AG04449 (cell line): Measurements from ENCODE around the gene SOCS6.

Experiments used
- CTCF ChIA-PET: fragments of 350-600 bp; formaldehyde crosslinking; extraction: SDS; loops from one replicate; lab custom pipeline; 2021; ENCODE audit warnings: antibody characterized with exemption; lab: Yijun Ruan, JAX
- POLR2A ChIA-PET: fragments of 400-600, 350-600 bp; formaldehyde crosslinking; extraction: SDS; loops from one replicate; lab custom pipeline; 2020; ENCODE audit warnings: antibody characterized with exemption, inconsistent platforms; lab: Yijun Ruan, JAX
- DNase-seq: peaks from one replicate; pipeline ENCODE4 v3.0.0-alpha.2; 2010; ENCODE audit warnings: low read depth, low spot score
- H3K4me3 ChIP-seq: 2 replicates; pipeline ENCODE4 v1.5.1; 2011; ENCODE audit warnings: low read depth, mild to moderate bottlenecking, control low read depth, low read length
- TF ChIP-seq, protein P1 (sequence below): IDR thresholded peaks from one replicate; pipeline ENCODE4 v1.5.1; 2011; ENCODE audit warnings: mild to moderate bottlenecking, moderate library complexity, low read length, control low read depth, inconsistent platforms; ENCODE audit not compliant: insufficient read depth; ENCODE audit errors: missing control alignments

Gene SOCS6

DNA sequence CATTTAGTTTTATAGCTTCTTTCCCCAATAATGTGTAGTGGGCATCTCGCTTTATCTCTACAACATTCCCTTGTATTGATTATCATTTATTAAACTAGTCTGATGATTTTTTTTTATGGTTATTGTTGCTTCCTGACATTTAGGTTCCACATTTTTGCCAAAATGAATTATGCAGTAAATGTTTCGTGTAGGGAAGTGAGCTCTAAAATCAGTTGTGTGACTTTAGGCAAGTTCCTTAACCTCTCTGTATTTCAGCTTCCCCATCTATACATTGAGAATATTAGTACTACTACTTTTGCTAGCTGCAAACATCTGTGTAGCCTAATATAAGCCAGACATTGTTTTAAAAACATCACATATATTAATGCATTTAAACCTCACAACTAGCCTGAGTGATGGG lies 22.9 kb downstream of the SOCS6 start:
- POLR2A ChIA-PET = no interaction called here

DNA sequence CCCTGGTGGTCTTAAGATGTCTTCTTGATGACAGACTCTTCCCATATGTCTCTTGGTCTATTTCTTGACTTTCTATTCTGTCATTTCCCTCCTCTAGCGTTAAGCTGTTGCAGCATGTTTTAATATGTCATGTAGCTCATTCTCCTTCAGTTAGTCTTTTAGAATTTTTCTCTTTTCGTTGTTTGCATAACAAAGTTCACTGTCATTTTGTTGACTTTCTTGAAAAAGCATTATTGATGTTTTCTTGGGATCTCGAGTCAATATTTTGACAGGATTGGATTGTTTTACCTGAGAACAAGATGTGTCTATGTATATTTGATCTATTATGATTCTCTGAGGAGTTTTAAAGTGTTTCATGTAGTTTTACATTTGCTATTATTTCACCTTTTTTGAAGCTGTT lies 24.8 kb downstream of the SOCS6 start:
- TF ChIP-seq, protein P1, sequence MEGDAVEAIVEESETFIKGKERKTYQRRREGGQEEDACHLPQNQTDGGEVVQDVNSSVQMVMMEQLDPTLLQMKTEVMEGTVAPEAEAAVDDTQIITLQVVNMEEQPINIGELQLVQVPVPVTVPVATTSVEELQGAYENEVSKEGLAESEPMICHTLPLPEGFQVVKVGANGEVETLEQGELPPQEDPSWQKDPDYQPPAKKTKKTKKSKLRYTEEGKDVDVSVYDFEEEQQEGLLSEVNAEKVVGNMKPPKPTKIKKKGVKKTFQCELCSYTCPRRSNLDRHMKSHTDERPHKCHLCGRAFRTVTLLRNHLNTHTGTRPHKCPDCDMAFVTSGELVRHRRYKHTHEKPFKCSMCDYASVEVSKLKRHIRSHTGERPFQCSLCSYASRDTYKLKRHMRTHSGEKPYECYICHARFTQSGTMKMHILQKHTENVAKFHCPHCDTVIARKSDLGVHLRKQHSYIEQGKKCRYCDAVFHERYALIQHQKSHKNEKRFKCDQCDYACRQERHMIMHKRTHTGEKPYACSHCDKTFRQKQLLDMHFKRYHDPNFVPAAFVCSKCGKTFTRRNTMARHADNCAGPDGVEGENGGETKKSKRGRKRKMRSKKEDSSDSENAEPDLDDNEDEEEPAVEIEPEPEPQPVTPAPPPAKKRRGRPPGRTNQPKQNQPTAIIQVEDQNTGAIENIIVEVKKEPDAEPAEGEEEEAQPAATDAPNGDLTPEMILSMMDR = no peak
- CTCF ChIA-PET = interaction anchor here (0.9 to 1.3 kb wide), 2 partner anchors 11 to 141 kb away, joined by 3 to 4 read pairs; no protein-coding TSS in a partner anchor
- no peak overlapping the region for H3K4me3 ChIP-seq
- POLR2A ChIA-PET = no interaction called here
- no peak for DNase-seq

More for the DNA sequence above, 22.9 kb downstream of the SOCS6 start:
- no peak overlapping the region for H3K4me3 ChIP-seq
- DNase-seq = no peak
- CTCF ChIA-PET = no interaction called here
- TF ChIP-seq, protein P1 = no peak

DNA sequence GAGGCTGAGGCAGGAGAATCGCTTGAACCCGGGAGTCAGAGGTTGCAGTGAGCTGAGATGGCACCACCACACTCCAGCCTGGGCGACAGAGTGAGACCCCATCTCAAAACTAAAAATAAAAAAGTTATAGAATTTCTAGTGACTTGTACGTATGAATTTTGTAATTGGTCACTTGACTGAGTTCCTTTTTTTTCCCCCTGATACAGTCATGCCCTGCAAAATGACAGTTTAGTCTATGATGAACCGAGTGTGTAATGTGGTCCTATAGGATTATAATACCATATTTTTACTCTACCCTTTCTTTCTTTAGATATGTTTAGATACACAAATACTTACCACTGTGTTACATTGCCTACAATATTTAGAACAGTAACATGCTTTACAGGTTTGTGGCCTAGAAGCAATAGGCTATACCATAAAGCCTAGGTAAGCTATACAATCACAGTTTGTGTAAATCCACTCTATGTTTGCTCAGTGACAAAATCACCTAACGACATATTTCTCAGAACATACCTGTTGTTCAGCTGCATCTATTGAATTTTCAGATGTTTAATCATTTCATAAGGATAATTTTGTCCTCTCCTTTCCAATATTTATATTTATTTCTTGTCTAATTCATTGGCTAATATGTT lies 25.4 kb downstream of the SOCS6 start:
- CTCF ChIA-PET = interaction anchor here (0.9 to 1.5 kb wide), 4 partner anchors 9 to 141 kb away, joined by 3 to 6 read pairs (median 4); no protein-coding TSS in a partner anchor
- TF ChIP-seq, protein P1 = no peak
- DNase-seq = no peak
- POLR2A ChIA-PET = no interaction called here
- no peak overlapping the region for H3K4me3 ChIP-seq

DNA sequence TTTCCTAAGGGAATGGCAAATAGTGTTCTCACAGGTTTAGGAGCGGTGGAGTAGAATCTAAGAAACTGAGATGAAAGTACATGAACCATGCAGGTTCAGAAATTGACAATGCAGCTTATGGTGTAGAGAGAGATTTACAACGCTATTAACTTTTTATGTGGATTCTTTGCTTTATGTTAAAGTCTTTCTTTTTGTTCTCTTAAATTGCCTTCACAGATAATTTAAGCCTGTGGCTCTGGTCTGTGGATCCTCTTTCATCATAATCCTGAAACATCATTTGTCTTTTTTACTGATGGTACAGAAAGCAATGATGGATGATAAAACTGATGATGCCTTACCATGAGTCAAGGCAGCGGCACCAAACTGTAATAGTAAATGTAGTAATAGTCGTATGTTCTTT lies 30.3 kb downstream of the SOCS6 start:
- TF ChIP-seq, protein P1 = no peak
- no peak overlapping the region for H3K4me3 ChIP-seq
- no peak for DNase-seq
- POLR2A ChIA-PET = interaction anchor here (0.6 kb wide), 1 partner anchor 18 kb away, joined by 3 read pairs; no protein-coding TSS in a partner anchor
- CTCF ChIA-PET = interaction anchor here (1.4 kb wide), 1 partner anchor 115 kb away, joined by 4 read pairs; no protein-coding TSS in a partner anchor

DNA sequence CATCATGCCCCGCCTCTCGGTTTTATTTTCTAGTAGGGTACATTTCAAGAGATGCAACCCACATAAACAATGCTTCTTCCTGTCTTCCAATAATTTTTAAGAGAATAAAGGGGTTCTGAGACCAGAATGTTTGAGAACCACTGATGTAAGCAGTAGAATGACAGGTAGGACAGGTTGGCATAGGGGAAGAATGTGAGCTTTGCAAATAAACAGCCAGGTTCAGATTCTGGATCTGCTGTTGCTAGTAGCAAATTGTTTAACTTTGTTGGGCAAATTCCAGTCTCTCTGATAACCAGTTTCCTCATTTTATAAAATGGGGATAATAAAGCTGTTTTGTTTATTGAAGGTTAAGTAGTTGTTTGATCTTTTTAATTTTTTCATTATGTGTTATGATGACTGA lies 32.8 kb downstream of the SOCS6 start:
- TF ChIP-seq, protein P1 = no peak
- ChIA-PET POLR2A (no interaction called here), CTCF (interaction anchor here (1.2 kb wide), 1 partner anchor 20 kb away, joined by 3 read pairs; no protein-coding TSS in a partner anchor)
- H3K4me3 ChIP-seq = no peak overlapping the region
- DNase-seq = no peak

DNA sequence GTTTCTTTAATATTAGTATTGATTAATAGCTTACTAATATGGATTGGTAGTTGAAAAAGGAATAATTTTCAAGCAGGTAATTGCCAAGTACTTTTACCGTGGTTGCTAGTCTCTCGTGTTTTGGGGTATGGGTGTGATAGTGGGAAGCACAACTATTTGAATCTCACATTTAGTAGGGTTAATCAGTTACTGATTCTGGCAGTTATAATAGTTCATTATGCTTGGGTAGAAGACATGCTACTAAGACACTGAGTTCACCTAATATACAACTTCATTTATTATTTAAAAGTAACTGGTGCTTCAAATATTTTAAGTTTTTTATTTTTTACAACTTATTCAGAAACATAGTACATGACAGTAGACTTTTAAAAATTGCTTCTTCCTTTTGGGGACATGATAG lies 33.5 kb downstream of the SOCS6 start:
- no peak overlapping the region for H3K4me3 ChIP-seq
- DNase-seq = no peak
- CTCF ChIA-PET = interaction anchor here (1.2 kb wide), 1 partner anchor 21 kb away, joined by 3 read pairs; no protein-coding TSS in a partner anchor
- TF ChIP-seq, protein P1 = no peak
- POLR2A ChIA-PET = no interaction called here
